Breast epithelium (tissue), 4 donors: Measurements from ENCODE around the gene TGM2. TPM values are rescaled to one million over a fixed set of nuclear protein-coding genes. Genes with fewer than 3 reads are reported as not detected.

ENCODE experiments used
- DNase-seq, 2 donors: peaks; one replicate each; pipeline ENCODE4 v3.0.0-alpha.2; 2019; ENCODE audit warnings: low spot score in 2 of 2
- H3K27ac ChIP-seq, 2 donors: fragments of 200-600 bp; sonication (generic) in 1 of 2; one replicate each; pipeline ENCODE4 v1.5.1; 2016 to 2019; ENCODE audit warnings: mild to moderate bottlenecking in 1 of 2
- H3K27me3 ChIP-seq, 2 donors: fragments of 200-600 bp; sonication (generic) in 1 of 2; one replicate each; pipeline versions ENCODE4 v1.5.1 to v1.6.0; 2017 to 2019; ENCODE audit warnings: control low read depth in 1 of 2, mild to moderate bottlenecking in 1 of 2
- H3K36me3 ChIP-seq: fragments of 200-600 bp; one replicate; pipeline ENCODE4 v1.5.1; 2019
- H3K4me1 ChIP-seq, 2 donors: fragments of 200-600 bp; sonication (generic); one replicate each; pipeline ENCODE4 v1.5.1; 2016 to 2019; ENCODE audit warnings: control low read depth in 1 of 2
- H3K4me3 ChIP-seq, 3 donors: fragments of 200-600 bp; sonication (generic); 1 replicate in 2 of 3; 2 replicates in 1 of 3; pipeline ENCODE4 v1.5.1; 2016 to 2019; ENCODE audit warnings: mild to moderate bottlenecking in 3 of 3, moderate library complexity in 2 of 3
- H3K9me3 ChIP-seq, 2 donors: fragments of 200-600 bp; sonication (generic) in 1 of 2; one replicate each; pipeline ENCODE4 v1.5.1; 2016 to 2019; ENCODE audit warnings: control low read depth in 1 of 2
- CTCF ChIP-seq, 3 donors: fragments of 450-650 bp; IDR thresholded peaks; one replicate each; pipeline ENCODE4 v1.5.1; 2016 to 2017; ENCODE audit warnings: antibody characterized with exemption in 3 of 3, mild to moderate bottlenecking in 3 of 3, moderate library complexity in 3 of 3
- POLR2A ChIP-seq: fragments of 450-650 bp; IDR thresholded peaks from one replicate; pipeline ENCODE4 v1.6.1; 2016; ENCODE audit warnings: antibody characterized with exemption, mild to moderate bottlenecking, moderate library complexity
- POLR2AphosphoS5 ChIP-seq, 3 donors: sonication (generic); formaldehyde crosslinking; IDR thresholded peaks; one replicate each; pipeline ENCODE4 v1.6.1; 2017; ENCODE audit warnings: antibody characterized with exemption in 3 of 3
- intact Hi-C: fragments of 100-400 bp; cut with DNase I; formaldehyde crosslinking; loops from one replicate; pipeline ENCODE4 v1.15.1; 2023; ENCODE audit warnings: low total_unique reads
- total RNA-seq, 3 donors: library from RNA; depleted of rRNA; stranded (reverse); fragments of >200 nt; gene quantifications; one replicate each; pipeline ENCODE4 v1.1.0, GENCODE V29; 2016

The TGM2 gene
- total RNA-seq, 3 donors from 2014 or later = 10.7 to 44.9 (median 15.2) TPM

- H3K27ac ChIP-seq = no peak overlapping the region
- no peaks in the 10 kb centered on the region for H3K27me3 ChIP-seq
- TF ChIP-seq POLR2AphosphoS5 (IDR thresholded peaks at IDR 0.05) (no peak), CTCF (IDR thresholded peaks at IDR 0.05) (no peak), POLR2A (no peak)
- no peak overlapping the region for H3K4me3 ChIP-seq
- no peak for DNase-seq
- intact Hi-C loops = no loop called here
- no peaks in the 10 kb centered on the region for H3K36me3 ChIP-seq
- H3K4me1 ChIP-seq = no peaks in the 10 kb centered on the region
- H3K9me3 ChIP-seq = no peaks in the 10 kb centered on the region
Measured at GRCh38 chr20:38078084-38078483, 87.0 kb downstream of the TGM2 start.

Other genes with a start within 250 kb of the TGM2 start
- 10 to 100 TPM; 10.2 to 20.2 (median 16.7) TPM for gene TTI1, start 131.8 kb downstream of the TGM2 start, total RNA-seq
- 10 to 100 TPM; 21.4 to 33.8 (median 31.3) TPM for gene RPRD1B, start 131.5 kb downstream of the TGM2 start, total RNA-seq
- 1 to 10 TPM; 2.1 to 5.1 (median 4.3) TPM for gene KIAA1755, start 95.5 kb upstream of the TGM2 start, total RNA-seq
- gene BPI, start 138.9 kb upstream of the TGM2 start, total RNA-seq = under 1 TPM in 1 of 3 donors, not detected in 2; 0.59 TPM
- gene LBP, start 181.2 kb upstream of the TGM2 start, total RNA-seq = 10 to 100 TPM in 1 of 3 donors, 1 to 10 TPM in 1, under 1 TPM in 1; 0.73 to 15.0 (median 3.9) TPM